HG03571 (cell line): Measurements from ENCODE around the gene LIAS.
"Not testable (repeated sequence)": the region's sequence is repeated elsewhere in the genome, so short reads cannot be mapped to it uniquely, and the experiment has no call there.

Experiments used
- ATAC-seq: cut with Tn5 transposase; IDR thresholded peaks from one replicate; pipeline ENCODE4 v1.9.1; 2021; ENCODE audit not compliant: unreplicated experiment

Gene LIAS

GRCh38 chr4:39458505-39459300, at the start of gene LIAS, which contains the start of gene RPL9:
Gene LIAS (plus strand): TSS chr4:39459056. CDS start chr4:39459118, 62 bp downstream.
Gene RPL9 (minus strand): TSS chr4:39458922. CDS start chr4:39458439, 483 bp downstream.
- ATAC-seq: peak; percentile 84

- ATAC-seq: no peak
These were observed 48.4 kb upstream of the LIAS start for GRCh38 chr4:39410415-39410814.

- ATAC-seq: not testable (repeated sequence)
These were observed 47.3 kb upstream of the LIAS start for GRCh38 chr4:39411561-39411960.

- no peak for ATAC-seq
These were observed 43.1 kb upstream of the LIAS start for GRCh38 chr4:39415678-39416283.

GRCh38 chr4:39422247-39422646, 36.6 kb upstream of the LIAS start:
- ATAC-seq: no peak

GRCh38 chr4:39425297-39425696, 33.6 kb upstream of the LIAS start:
- ATAC-seq: not testable (repeated sequence)

- ATAC-seq: no peak
These were observed 32.1 kb upstream of the LIAS start for GRCh38 chr4:39426728-39427127.

GRCh38 chr4:39427520-39428114, 31.2 kb upstream of the LIAS start:
- no peak for ATAC-seq

- ATAC-seq: no peak
These were observed 29.2 kb upstream of the LIAS start for GRCh38 chr4:39429476-39430334.

GRCh38 chr4:39433878-39434492, 24.9 kb upstream of the LIAS start:
- ATAC-seq: no peak

- no peak for ATAC-seq
These were observed 22.9 kb upstream of the LIAS start for GRCh38 chr4:39435659-39436563.

- no peak for ATAC-seq
These were observed 17.3 kb upstream of the LIAS start for GRCh38 chr4:39441593-39441992.

GRCh38 chr4:39442998-39443397, 15.9 kb upstream of the LIAS start:
- ATAC-seq: no peak

- ATAC-seq: no peak
These were observed 12.4 kb upstream of the LIAS start for GRCh38 chr4:39446483-39446841.

GRCh38 chr4:39446842-39447573, 11.8 kb upstream of the LIAS start:
- ATAC-seq: peak; percentile 69

GRCh38 chr4:39450618-39451017, 8.2 kb upstream of the LIAS start:
- ATAC-seq: no peak

- no peak for ATAC-seq
These were observed 7.3 kb upstream of the LIAS start for GRCh38 chr4:39451423-39452023.

- ATAC-seq: no peak
These were observed 6.5 kb upstream of the LIAS start for GRCh38 chr4:39452153-39452859.
